Skin epidermis (tissue), 12 donors: ENCODE data around the gene RSRC2.

Source experiments
- H3K27ac ChIP-seq, 21 experiments: fragments of 200-600 bp; sonication (generic) in 11 of 21; one replicate each; pipeline ENCODE4 v1.5.0; 2020; ENCODE audit warnings: mild to moderate bottlenecking in 3 of 21, inconsistent platforms in 2 of 21, moderate library complexity in 2 of 21
- H3K4me3 ChIP-seq, 7 experiments: fragments of 200-600 bp; sonication (generic) in 2 of 7; one replicate each; pipeline ENCODE4 v1.5.0; 2020; ENCODE audit warnings: inconsistent platforms in 2 of 7, mild to moderate bottlenecking in 2 of 7, moderate library complexity in 1 of 7

RSRC2 gene

GRCh38 chr12:122458105-122459035 is 68.4 kb downstream of the RSRC2 start:
- no peak overlapping the region for H3K4me3 ChIP-seq
- peak overlapping the region in 1 of 21 experiments; percentile 16 for H3K27ac ChIP-seq

GRCh38 chr12:122457627-122458026 is 69.1 kb downstream of the RSRC2 start:
- peak overlapping the region in 1 of 21 experiments; percentile 16 for H3K27ac ChIP-seq

GRCh38 chr12:122454739-122455138 is 72.0 kb downstream of the RSRC2 start:
- Histone ChIP-seq H3K27ac (no peak overlapping the region), H3K4me3 (no peak overlapping the region)

More at GRCh38 chr12:122457627-122458026, 69.1 kb downstream of the RSRC2 start:
- H3K4me3 ChIP-seq, result no peak overlapping the region

- H3K27ac ChIP-seq, result peak overlapping the region in 2 of 21 experiments; percentile 67 to 83
Observed at GRCh38 chr12:122454250-122454721, 72.5 kb downstream of the RSRC2 start.

More at GRCh38 chr12:122454250-122454721, 72.5 kb downstream of the RSRC2 start:
- H3K4me3 ChIP-seq, result no peak overlapping the region
